ENCODE data around the gene PSEN2. TPM values are rescaled to one million over a fixed set of nuclear protein-coding genes. Genes with fewer than 3 reads are reported as not detected.

The PSEN2 gene
- total RNA-seq: 14.5 to 21.0 TPM (median 19.5 TPM) in 3 replicates
- long read RNA-seq, transcript PSEN2-203 (13 exons, 1,947 nt): minor isoform, 9 of 61 reads
- long read RNA-seq, transcript PSEN2-202 (13 exons, 2,306 nt): major isoform, 22 of 61 reads
- long read RNA-seq, partial matches to known transcripts: 21 of 61 reads
- long read RNA-seq, other reads (novel, unspliced or antisense): 9 of 61 reads

- no peak for DNase-seq (ENCODE audit: low spot score)
- peak; percentile 65 for TF ChIP-seq CTCF (IDR thresholded peaks at IDR 0.05)
- Mint-ChIP-seq H3K4me1 (ENCODE audit: low read depth) (peaks cover 21% of the 10 kb centered on the region), H3K36me3 (ENCODE audit: low read depth) (no peaks in the 10 kb centered on the region), H3K4me3 (ENCODE audit: unreplicated experiment) (peak within 1 kb of the TSS; percentile 79), H3K9me3 (ENCODE audit: low read depth) (peaks cover 4% of the 10 kb centered on the region), H3K27ac (ENCODE audit: unreplicated experiment) (peak within 1 kb of the TSS; percentile 63), H3K27me3 (ENCODE audit: low read depth) (no peaks in the 10 kb centered on the region)
These were observed at the start of gene PSEN2 for GRCh38 chr1:226870401-226871279. PSEN2 (plus strand) TSS chr1:226870616; CDS start chr1:226881908, 11,292 bp downstream.

GRCh38 chr1:226820941-226821718, 49.3 kb upstream of the PSEN2 start:
- DNase-seq (ENCODE audit: low spot score): no peak

GRCh38 chr1:226821719-226822085, 48.7 kb upstream of the PSEN2 start:
- H3K27ac Mint-ChIP-seq (ENCODE audit: unreplicated experiment): peak overlapping the region; percentile 90
- DNase-seq (ENCODE audit: low spot score): no peak
- no peaks in the 10 kb centered on the region for H3K27me3 Mint-ChIP-seq (ENCODE audit: low read depth)
- TF ChIP-seq CTCF (IDR thresholded peaks at IDR 0.05): no peak
- peaks cover 14% of the 10 kb centered on the region for H3K4me1 Mint-ChIP-seq (ENCODE audit: low read depth)
- H3K4me3 Mint-ChIP-seq (ENCODE audit: unreplicated experiment): no peak overlapping the region
- no peaks in the 10 kb centered on the region for H3K36me3 Mint-ChIP-seq (ENCODE audit: low read depth)
- H3K9me3 Mint-ChIP-seq (ENCODE audit: low read depth): no peaks in the 10 kb centered on the region

More at GRCh38 chr1:226820941-226821718, 49.3 kb upstream of the PSEN2 start:
- Mint-ChIP-seq H3K27ac (ENCODE audit: unreplicated experiment) (peak overlapping the region; percentile 90), H3K4me3 (ENCODE audit: unreplicated experiment) (no peak overlapping the region), H3K36me3 (ENCODE audit: low read depth) (no peaks in the 10 kb centered on the region), H3K9me3 (ENCODE audit: low read depth) (no peaks in the 10 kb centered on the region), H3K27me3 (ENCODE audit: low read depth) (no peaks in the 10 kb centered on the region), H3K4me1 (ENCODE audit: low read depth) (peaks cover 16% of the 10 kb centered on the region)
- TF ChIP-seq CTCF (IDR thresholded peaks at IDR 0.05): no peak

GRCh38 chr1:226823643-226824042, 46.8 kb upstream of the PSEN2 start:
- no peak overlapping the region for H3K4me3 Mint-ChIP-seq (ENCODE audit: unreplicated experiment)
- H3K27ac Mint-ChIP-seq (ENCODE audit: unreplicated experiment): peak overlapping the region; percentile 4
- no peaks in the 10 kb centered on the region for H3K27me3 Mint-ChIP-seq (ENCODE audit: low read depth)
- H3K9me3 Mint-ChIP-seq (ENCODE audit: low read depth): no peaks in the 10 kb centered on the region
- TF ChIP-seq CTCF (IDR thresholded peaks at IDR 0.05): no peak
- H3K4me1 Mint-ChIP-seq (ENCODE audit: low read depth): peaks cover 29% of the 10 kb centered on the region
- H3K36me3 Mint-ChIP-seq (ENCODE audit: low read depth): no peaks in the 10 kb centered on the region
- DNase-seq (ENCODE audit: low spot score): no peak
